ENCODE measurements around the gene CHCHD6. TPM values are rescaled to one million over a fixed set of nuclear protein-coding genes. Genes with fewer than 3 reads are reported as not detected.

CHCHD6 gene
- polyA plus RNA-seq, 4 donors, result 2.2 to 15.0 (median 7.4) TPM

- Histone ChIP-seq H3K9me3 (ENCODE audit: control insufficient read depth in 2 of 2, insufficient read depth in 1 of 2, low read depth in 1 of 2, low read length in 1 of 2) (peaks cover 0 to 2% of the 10 kb centered on the region in 2 donors), H3K4me1 (ENCODE audit: control insufficient read depth in 3 of 3, insufficient read depth in 2 of 3, low read depth in 1 of 3, low read length in 2 of 3) (peaks cover 0 to 8% (median 0%) of the 10 kb centered on the region in 3 donors), H3K27me3 (ENCODE audit: control insufficient read depth in 3 of 3, insufficient read depth in 3 of 3, low read length in 3 of 3) (no peaks in the 10 kb centered on the region), H3K4me3 (ENCODE audit: low read depth in 1 of 3, low read length in 3 of 3) (no peak overlapping the region), H3K27ac (ENCODE audit: low read depth in 1 of 3, low read length in 2 of 3) (no peak overlapping the region), H3K36me3 (ENCODE audit: control insufficient read depth in 3 of 3, insufficient read depth in 2 of 3, low read depth in 1 of 3, low read length in 3 of 3) (no peaks in the 10 kb centered on the region)
- WGBS, 3 donors, result 75 to 91% (median 90%) methylated on average over 6 of the region's 6 CpGs
- no peak for FAIRE-seq
- DNase-seq, result no peak
Observed at GRCh38 chr3:126816298-126816697, 112.3 kb downstream of the CHCHD6 start.

GRCh38 chr3:126816986-126817777 lies 113.1 kb downstream of the CHCHD6 start:
- Histone ChIP-seq H3K4me3 (ENCODE audit: low read depth in 1 of 3, low read length in 3 of 3) (no peak overlapping the region), H3K9me3 (ENCODE audit: control insufficient read depth in 2 of 2, insufficient read depth in 1 of 2, low read depth in 1 of 2, low read length in 1 of 2) (peaks cover 0 to 3% of the 10 kb centered on the region in 2 donors), H3K36me3 (ENCODE audit: control insufficient read depth in 3 of 3, insufficient read depth in 2 of 3, low read depth in 1 of 3, low read length in 3 of 3) (no peaks in the 10 kb centered on the region), H3K27ac (ENCODE audit: low read depth in 1 of 3, low read length in 2 of 3) (no peak overlapping the region), H3K4me1 (ENCODE audit: control insufficient read depth in 3 of 3, insufficient read depth in 2 of 3, low read depth in 1 of 3, low read length in 2 of 3) (peaks cover 0 to 8% (median 0%) of the 10 kb centered on the region in 3 donors), H3K27me3 (ENCODE audit: control insufficient read depth in 3 of 3, insufficient read depth in 3 of 3, low read length in 3 of 3) (no peaks in the 10 kb centered on the region)
- FAIRE-seq (no peak), DNase-seq (peak; percentile 10 to 39)
- WGBS, 3 donors, result 60 to 65% (median 64%) methylated on average over 6 of the region's 6 CpGs

GRCh38 chr3:126817781-126818180 lies 113.7 kb downstream of the CHCHD6 start:
- peaks cover 0 to 8% (median 0%) of the 10 kb centered on the region in 3 donors for H3K4me1 ChIP-seq (ENCODE audit: control insufficient read depth in 3 of 3, insufficient read depth in 2 of 3, low read depth in 1 of 3, low read length in 2 of 3)
- no peak overlapping the region for H3K4me3 ChIP-seq (ENCODE audit: low read depth in 1 of 3, low read length in 3 of 3)
- H3K36me3 ChIP-seq (ENCODE audit: control insufficient read depth in 3 of 3, insufficient read depth in 2 of 3, low read depth in 1 of 3, low read length in 3 of 3), result no peaks in the 10 kb centered on the region
- DNase-seq, result no peak
- WGBS, 3 donors, result 95 to 97% (median 95%) methylated on average over 1 of the region's 1 CpG
- no peaks in the 10 kb centered on the region for H3K27me3 ChIP-seq (ENCODE audit: control insufficient read depth in 3 of 3, insufficient read depth in 3 of 3, low read length in 3 of 3)
- FAIRE-seq, result no peak
- H3K9me3 ChIP-seq (ENCODE audit: control insufficient read depth in 2 of 2, insufficient read depth in 1 of 2, low read depth in 1 of 2, low read length in 1 of 2), result peaks cover 0 to 3% of the 10 kb centered on the region in 2 donors
- no peak overlapping the region for H3K27ac ChIP-seq (ENCODE audit: low read depth in 1 of 3, low read length in 2 of 3)

GRCh38 chr3:126818400-126819095 lies 114.5 kb downstream of the CHCHD6 start:
- DNase-seq, result no peak
- Histone ChIP-seq H3K4me3 (ENCODE audit: low read depth in 1 of 3, low read length in 3 of 3) (no peak overlapping the region), H3K27ac (ENCODE audit: low read depth in 1 of 3, low read length in 2 of 3) (no peak overlapping the region), H3K9me3 (ENCODE audit: control insufficient read depth in 2 of 2, insufficient read depth in 1 of 2, low read depth in 1 of 2, low read length in 1 of 2) (peaks cover 0 to 3% of the 10 kb centered on the region in 2 donors), H3K4me1 (ENCODE audit: control insufficient read depth in 3 of 3, insufficient read depth in 2 of 3, low read depth in 1 of 3, low read length in 2 of 3) (peaks cover 0 to 8% (median 0%) of the 10 kb centered on the region in 3 donors), H3K27me3 (ENCODE audit: control insufficient read depth in 3 of 3, insufficient read depth in 3 of 3, low read length in 3 of 3) (no peaks in the 10 kb centered on the region), H3K36me3 (ENCODE audit: control insufficient read depth in 3 of 3, insufficient read depth in 2 of 3, low read depth in 1 of 3, low read length in 3 of 3) (no peaks in the 10 kb centered on the region)
- no peak for FAIRE-seq
- WGBS, 3 donors, result 93 to 96% (median 96%) methylated on average over 8 of the region's 8 CpGs

- Histone ChIP-seq H3K36me3 (ENCODE audit: control insufficient read depth in 3 of 3, insufficient read depth in 2 of 3, low read depth in 1 of 3, low read length in 3 of 3) (no peaks in the 10 kb centered on the region), H3K27me3 (ENCODE audit: control insufficient read depth in 3 of 3, insufficient read depth in 3 of 3, low read length in 3 of 3) (no peaks in the 10 kb centered on the region), H3K4me1 (ENCODE audit: control insufficient read depth in 3 of 3, insufficient read depth in 2 of 3, low read depth in 1 of 3, low read length in 2 of 3) (no peaks in the 10 kb centered on the region), H3K9me3 (ENCODE audit: control insufficient read depth in 2 of 2, insufficient read depth in 1 of 2, low read depth in 1 of 2, low read length in 1 of 2) (no peaks in the 10 kb centered on the region), H3K27ac (ENCODE audit: low read depth in 1 of 3, low read length in 2 of 3) (no peak overlapping the region), H3K4me3 (ENCODE audit: low read depth in 1 of 3, low read length in 3 of 3) (no peak overlapping the region)
- no peak for FAIRE-seq
- no peak for DNase-seq
- WGBS, 3 donors, result 67 to 70% (median 70%) methylated on average over 2 of the region's 2 CpGs
Observed at GRCh38 chr3:126826693-126827092, 122.7 kb downstream of the CHCHD6 start.

GRCh38 chr3:126827121-126827520 lies 123.1 kb downstream of the CHCHD6 start:
- FAIRE-seq, result no peak
- H3K36me3 ChIP-seq (ENCODE audit: control insufficient read depth in 3 of 3, insufficient read depth in 2 of 3, low read depth in 1 of 3, low read length in 3 of 3), result no peaks in the 10 kb centered on the region
- H3K27ac ChIP-seq (ENCODE audit: low read depth in 1 of 3, low read length in 2 of 3), result no peak overlapping the region
- H3K27me3 ChIP-seq (ENCODE audit: control insufficient read depth in 3 of 3, insufficient read depth in 3 of 3, low read length in 3 of 3), result no peaks in the 10 kb centered on the region
- no peak for DNase-seq
- no peaks in the 10 kb centered on the region for H3K4me1 ChIP-seq (ENCODE audit: control insufficient read depth in 3 of 3, insufficient read depth in 2 of 3, low read depth in 1 of 3, low read length in 2 of 3)
- H3K4me3 ChIP-seq (ENCODE audit: low read depth in 1 of 3, low read length in 3 of 3), result no peak overlapping the region
- H3K9me3 ChIP-seq (ENCODE audit: control insufficient read depth in 2 of 2, insufficient read depth in 1 of 2, low read depth in 1 of 2, low read length in 1 of 2), result no peaks in the 10 kb centered on the region
- WGBS, 3 donors, result 80 to 95% (median 90%) methylated on average over 1 of the region's 1 CpG

GRCh38 chr3:126828306-126828705 lies 124.3 kb downstream of the CHCHD6 start:
- DNase-seq (no peak), FAIRE-seq (no peak)
- no peaks in the 10 kb centered on the region for H3K36me3 ChIP-seq (ENCODE audit: control insufficient read depth in 3 of 3, insufficient read depth in 2 of 3, low read depth in 1 of 3, low read length in 3 of 3)

GRCh38 chr3:126832933-126833332 lies 128.9 kb downstream of the CHCHD6 start:
- H3K4me3 ChIP-seq (ENCODE audit: low read depth in 1 of 3, low read length in 3 of 3), result no peak overlapping the region
- no peaks in the 10 kb centered on the region for H3K36me3 ChIP-seq (ENCODE audit: control insufficient read depth in 3 of 3, insufficient read depth in 2 of 3, low read depth in 1 of 3, low read length in 3 of 3)
- H3K4me1 ChIP-seq (ENCODE audit: control insufficient read depth in 3 of 3, insufficient read depth in 2 of 3, low read depth in 1 of 3, low read length in 2 of 3), result no peaks in the 10 kb centered on the region
- 94 to 97% (median 96%) methylated on average over 5 of the region's 5 CpGs for WGBS, 3 donors
- FAIRE-seq (no peak), DNase-seq (no peak)
- no peaks in the 10 kb centered on the region for H3K27me3 ChIP-seq (ENCODE audit: control insufficient read depth in 3 of 3, insufficient read depth in 3 of 3, low read length in 3 of 3)
- H3K27ac ChIP-seq (ENCODE audit: low read depth in 1 of 3, low read length in 2 of 3), result no peak overlapping the region
- no peaks in the 10 kb centered on the region for H3K9me3 ChIP-seq (ENCODE audit: control insufficient read depth in 2 of 2, insufficient read depth in 1 of 2, low read depth in 1 of 2, low read length in 1 of 2)

More at GRCh38 chr3:126828306-126828705, 124.3 kb downstream of the CHCHD6 start:
- WGBS, 3 donors, result 65 to 87% (median 85%) methylated on average over 5 of the region's 5 CpGs
- Histone ChIP-seq H3K27me3 (ENCODE audit: control insufficient read depth in 3 of 3, insufficient read depth in 3 of 3, low read length in 3 of 3) (no peaks in the 10 kb centered on the region), H3K9me3 (ENCODE audit: control insufficient read depth in 2 of 2, insufficient read depth in 1 of 2, low read depth in 1 of 2, low read length in 1 of 2) (no peaks in the 10 kb centered on the region), H3K27ac (ENCODE audit: low read depth in 1 of 3, low read length in 2 of 3) (no peak overlapping the region), H3K4me3 (ENCODE audit: low read depth in 1 of 3, low read length in 3 of 3) (no peak overlapping the region), H3K4me1 (ENCODE audit: control insufficient read depth in 3 of 3, insufficient read depth in 2 of 3, low read depth in 1 of 3, low read length in 2 of 3) (no peaks in the 10 kb centered on the region)
